ENCODE results near the gene DDX50. TPM values are rescaled to one million over a fixed set of nuclear protein-coding genes. Genes with fewer than 3 reads are reported as not detected.

DDX50 gene
- total RNA-seq, 4 donors from 2014 or later: 25.4 to 39.0 (median 30.1) TPM

DNA sequence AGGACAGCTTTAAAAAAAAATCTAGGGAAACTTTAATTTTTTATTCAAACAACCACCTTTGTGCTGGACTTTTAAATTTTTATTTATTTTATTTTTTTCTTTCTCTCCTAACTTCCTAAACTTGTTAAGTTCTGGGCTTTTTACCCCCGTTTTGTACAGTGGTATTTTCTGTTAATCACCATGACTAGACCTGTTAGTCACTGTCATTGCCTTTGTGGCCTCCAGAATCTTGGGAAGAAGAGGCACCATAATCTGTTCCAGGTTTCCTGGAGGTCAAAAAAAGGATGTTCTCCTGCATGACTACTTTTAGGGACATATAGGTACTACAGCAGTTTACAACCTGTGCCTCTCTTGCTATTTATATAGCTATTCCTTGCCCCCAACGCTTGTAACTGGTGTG lies 31.1 kb upstream of the DDX50 start:
- no peak for ATAC-seq (ENCODE audit: low FRiP score)
- no peak for DNase-seq (ENCODE audit: low spot score)
- TF ChIP-seq, protein P1, sequence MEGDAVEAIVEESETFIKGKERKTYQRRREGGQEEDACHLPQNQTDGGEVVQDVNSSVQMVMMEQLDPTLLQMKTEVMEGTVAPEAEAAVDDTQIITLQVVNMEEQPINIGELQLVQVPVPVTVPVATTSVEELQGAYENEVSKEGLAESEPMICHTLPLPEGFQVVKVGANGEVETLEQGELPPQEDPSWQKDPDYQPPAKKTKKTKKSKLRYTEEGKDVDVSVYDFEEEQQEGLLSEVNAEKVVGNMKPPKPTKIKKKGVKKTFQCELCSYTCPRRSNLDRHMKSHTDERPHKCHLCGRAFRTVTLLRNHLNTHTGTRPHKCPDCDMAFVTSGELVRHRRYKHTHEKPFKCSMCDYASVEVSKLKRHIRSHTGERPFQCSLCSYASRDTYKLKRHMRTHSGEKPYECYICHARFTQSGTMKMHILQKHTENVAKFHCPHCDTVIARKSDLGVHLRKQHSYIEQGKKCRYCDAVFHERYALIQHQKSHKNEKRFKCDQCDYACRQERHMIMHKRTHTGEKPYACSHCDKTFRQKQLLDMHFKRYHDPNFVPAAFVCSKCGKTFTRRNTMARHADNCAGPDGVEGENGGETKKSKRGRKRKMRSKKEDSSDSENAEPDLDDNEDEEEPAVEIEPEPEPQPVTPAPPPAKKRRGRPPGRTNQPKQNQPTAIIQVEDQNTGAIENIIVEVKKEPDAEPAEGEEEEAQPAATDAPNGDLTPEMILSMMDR (IDR thresholded peaks at IDR 0.05): no peak

- TF ChIP-seq, protein P1 (IDR thresholded peaks at IDR 0.05): no peak
- no peak for DNase-seq (ENCODE audit: low spot score)
- ATAC-seq (ENCODE audit: low FRiP score): no peak
These were observed 30.5 kb upstream of the DDX50 start for GRCh38 chr10:68870545-68871104.

DNA sequence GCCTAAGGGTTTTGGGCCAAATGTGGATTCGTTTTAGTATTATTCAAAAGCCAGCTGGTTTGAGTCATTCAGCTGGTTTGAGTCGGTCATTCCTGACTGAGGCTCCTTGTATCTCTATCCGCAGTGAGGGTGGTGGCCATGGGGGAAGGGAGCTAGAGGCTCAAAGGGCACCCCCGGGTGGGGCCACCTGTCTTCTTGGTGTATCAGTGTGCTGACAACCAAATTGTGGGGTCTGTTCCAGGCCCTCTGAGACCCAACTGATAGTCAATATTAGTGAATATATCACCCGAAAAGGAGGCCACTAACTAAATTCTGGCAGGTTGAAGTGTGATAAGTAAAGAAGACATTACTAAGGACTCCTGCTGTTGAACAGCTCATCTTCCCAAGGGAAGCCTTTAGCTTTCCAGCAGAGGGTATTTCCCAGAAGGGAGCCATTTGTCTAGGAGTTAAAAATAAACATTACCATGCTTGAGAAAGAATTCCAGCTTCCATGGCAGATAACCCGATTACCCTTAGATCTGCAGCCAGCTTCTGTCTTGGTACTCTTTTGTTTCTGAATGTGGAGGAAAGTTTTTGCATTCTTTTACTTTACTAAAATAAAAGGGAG lies 29.9 kb upstream of the DDX50 start:
- ATAC-seq (ENCODE audit: low FRiP score): no peak
- no peak for DNase-seq (ENCODE audit: low spot score)
- TF ChIP-seq, protein P1 (IDR thresholded peaks at IDR 0.05): no peak

DNA sequence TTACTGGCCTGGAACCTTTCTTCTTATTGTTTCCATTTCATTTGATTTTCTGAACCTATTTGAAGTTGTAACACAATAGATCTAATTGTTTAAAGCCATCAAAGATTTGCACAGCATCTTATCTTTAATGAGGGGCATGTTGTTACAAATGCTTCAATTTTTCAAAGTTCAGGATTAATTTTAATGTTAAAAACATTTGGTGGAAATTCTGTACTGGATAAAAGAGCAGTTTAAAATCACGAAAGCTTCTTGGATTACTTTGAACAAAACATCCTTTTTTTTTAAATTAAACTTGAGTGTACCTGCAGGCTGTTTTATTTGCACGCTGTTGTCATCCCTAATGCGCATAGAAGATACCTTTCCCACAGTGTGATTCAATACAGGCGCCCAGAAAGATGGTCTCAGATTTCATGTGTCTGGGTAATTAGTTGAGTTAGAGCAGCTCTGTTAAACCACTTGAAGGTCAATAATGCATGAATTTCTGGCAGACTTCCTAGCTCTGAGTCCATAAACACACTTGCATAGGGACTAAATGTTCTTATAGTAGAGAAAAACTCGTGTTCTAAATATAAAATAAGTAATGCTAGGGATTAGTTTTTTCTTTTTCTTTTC lies 29.3 kb upstream of the DDX50 start:
- DNase-seq (ENCODE audit: low spot score) (no peak), ATAC-seq (ENCODE audit: low FRiP score) (no peak)
- TF ChIP-seq, protein P1 (IDR thresholded peaks at IDR 0.05): no peak

GRCh38 chr10:68876246-68877138 lies 24.6 kb upstream of the DDX50 start:
- TF ChIP-seq, protein P1 (IDR thresholded peaks at IDR 0.05): no peak
- no peak for DNase-seq (ENCODE audit: low spot score)
- no peak for ATAC-seq (ENCODE audit: low FRiP score)

- ATAC-seq (ENCODE audit: low FRiP score): no peak
- DNase-seq (ENCODE audit: low spot score): no peak
These were observed 23.5 kb upstream of the DDX50 start for GRCh38 chr10:68877482-68878110.

More at GRCh38 chr10:68877482-68878110, 23.5 kb upstream of the DDX50 start:
- TF ChIP-seq, protein P1 (IDR thresholded peaks at IDR 0.05): no peak

All from omental fat pad (tissue), 4 donors.